ENCODE data around the gene KCNH5. TPM values are rescaled to one million over a fixed set of nuclear protein-coding genes. Genes with fewer than 3 reads are reported as not detected.

The KCNH5 gene
- total and polyA plus RNA-seq, 4 donors: not detected

DNA sequence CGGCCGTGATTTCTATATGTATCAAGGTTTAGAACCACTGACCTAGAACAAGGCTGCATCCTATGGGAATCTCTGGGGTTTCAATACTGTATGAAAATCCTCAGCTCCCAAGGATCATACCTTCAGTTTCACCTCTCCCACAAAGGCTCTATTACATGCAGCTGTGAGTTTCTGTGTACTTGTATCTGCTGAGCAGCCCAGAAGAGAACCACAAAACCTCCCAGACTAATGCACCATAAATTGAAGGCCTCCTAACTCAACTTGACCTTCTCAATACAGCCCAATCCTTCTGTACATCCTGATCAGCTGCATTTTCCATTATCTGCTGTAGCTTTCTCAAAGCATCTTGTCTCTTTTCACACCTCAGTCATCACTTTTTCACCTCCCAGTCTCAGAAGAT is 5.4 kb upstream of the KCNH5 start:
- 86% methylated on average over 2 of the region's 2 CpGs for WGBS
- H3K9ac ChIP-seq (ENCODE audit: low read depth in 1 of 2, low read length in 2 of 2): no peak overlapping the region

DNA sequence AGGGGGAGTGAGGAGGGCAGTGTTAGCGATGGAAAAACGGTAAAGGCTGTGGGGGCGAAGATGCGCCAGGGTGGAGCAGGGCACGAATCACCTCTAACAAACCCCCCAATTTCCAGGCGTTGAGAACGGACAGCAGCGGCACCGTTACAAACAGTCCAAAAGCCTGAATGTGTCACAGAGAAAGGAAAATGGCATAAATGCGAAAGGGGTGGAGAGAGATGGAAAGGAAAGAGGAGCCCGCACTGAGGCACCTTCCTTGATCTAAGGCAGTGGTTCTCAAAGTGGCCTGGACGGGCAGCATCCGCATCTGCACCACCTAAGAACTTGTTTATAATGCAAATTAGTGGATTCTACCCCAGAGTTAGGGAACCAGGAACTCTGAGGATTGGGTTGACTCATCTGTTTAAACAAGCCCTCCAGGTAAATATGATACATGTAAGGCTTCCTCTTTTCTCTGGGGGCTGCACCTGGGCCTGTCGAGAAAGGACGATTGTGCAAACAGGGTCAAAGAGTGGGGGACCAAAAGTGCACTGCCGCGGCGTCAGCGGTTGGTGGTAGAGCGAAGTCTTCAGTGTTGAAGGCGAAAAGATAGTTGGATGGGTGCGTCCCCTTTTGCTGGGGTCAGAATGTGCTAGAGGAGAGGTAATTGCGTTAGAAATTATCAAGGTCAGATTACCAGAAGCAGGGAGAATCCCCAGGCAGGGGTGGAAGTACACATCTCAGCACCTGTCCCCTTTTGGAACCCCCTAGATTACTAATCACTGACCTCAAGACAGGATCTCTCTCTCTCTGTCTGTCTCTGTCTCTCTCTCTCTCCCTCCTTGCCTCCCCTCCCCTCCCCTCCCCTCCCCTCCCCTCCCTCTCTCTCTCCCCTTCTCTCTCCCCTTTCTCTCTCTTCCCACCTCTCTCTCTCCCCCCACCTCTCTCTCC is 1.3 kb upstream of the KCNH5 start:
- Histone ChIP-seq H3K4me1 (ENCODE audit: control insufficient read depth in 4 of 4, insufficient read depth in 4 of 4, low read length in 3 of 4) (peaks cover 0 to 14% (median 5%) of the 10 kb centered on the region in 4 donors), H3K4me3 (ENCODE audit: low read depth in 1 of 3, low read length in 3 of 3) (no peak overlapping the region), H3K9me3 (ENCODE audit: control insufficient read depth in 4 of 4, low read length in 3 of 4) (no peaks in the 10 kb centered on the region), H3K9ac (ENCODE audit: low read depth in 1 of 2, low read length in 2 of 2) (no peak overlapping the region), H3K27ac (ENCODE audit: low read depth in 1 of 2, low read length in 2 of 2) (no peak overlapping the region), H3K36me3 (ENCODE audit: control insufficient read depth in 4 of 4, insufficient read depth in 3 of 4, low read depth in 1 of 4, low read length in 3 of 4) (no peaks in the 10 kb centered on the region), H3K27me3 (ENCODE audit: control insufficient read depth in 4 of 4, insufficient read depth in 4 of 4, low read length in 3 of 4) (peaks cover 0 to 15% (median 8%) of the 10 kb centered on the region in 4 donors)
- WGBS: 7% methylated on average over 23 of the region's 23 CpGs
- TF ChIP-seq YY1 (IDR thresholded peaks at IDR 0.05) (no peak), HNF4A (conservative IDR thresholded peaks at IDR 0.05) (no peak), SP1 (IDR thresholded peaks at IDR 0.05) (no peak), JUND (IDR thresholded peaks at IDR 0.05) (no peak), EGR1 (IDR thresholded peaks at IDR 0.05; ENCODE audit: low read depth in 2 of 2) (no peak), HNF4G (IDR thresholded peaks at IDR 0.05) (no peak), NR2F2 (IDR thresholded peaks at IDR 0.05) (no peak)
- TF ChIP-seq, protein P1, sequence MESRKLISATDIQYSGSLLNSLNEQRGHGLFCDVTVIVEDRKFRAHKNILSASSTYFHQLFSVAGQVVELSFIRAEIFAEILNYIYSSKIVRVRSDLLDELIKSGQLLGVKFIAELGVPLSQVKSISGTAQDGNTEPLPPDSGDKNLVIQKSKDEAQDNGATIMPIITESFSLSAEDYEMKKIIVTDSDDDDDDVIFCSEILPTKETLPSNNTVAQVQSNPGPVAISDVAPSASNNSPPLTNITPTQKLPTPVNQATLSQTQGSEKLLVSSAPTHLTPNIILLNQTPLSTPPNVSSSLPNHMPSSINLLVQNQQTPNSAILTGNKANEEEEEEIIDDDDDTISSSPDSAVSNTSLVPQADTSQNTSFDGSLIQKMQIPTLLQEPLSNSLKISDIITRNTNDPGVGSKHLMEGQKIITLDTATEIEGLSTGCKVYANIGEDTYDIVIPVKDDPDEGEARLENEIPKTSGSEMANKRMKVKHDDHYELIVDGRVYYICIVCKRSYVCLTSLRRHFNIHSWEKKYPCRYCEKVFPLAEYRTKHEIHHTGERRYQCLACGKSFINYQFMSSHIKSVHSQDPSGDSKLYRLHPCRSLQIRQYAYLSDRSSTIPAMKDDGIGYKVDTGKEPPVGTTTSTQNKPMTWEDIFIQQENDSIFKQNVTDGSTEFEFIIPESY (IDR thresholded peaks at IDR 0.05): no peak
- TF ChIP-seq, protein P2, sequence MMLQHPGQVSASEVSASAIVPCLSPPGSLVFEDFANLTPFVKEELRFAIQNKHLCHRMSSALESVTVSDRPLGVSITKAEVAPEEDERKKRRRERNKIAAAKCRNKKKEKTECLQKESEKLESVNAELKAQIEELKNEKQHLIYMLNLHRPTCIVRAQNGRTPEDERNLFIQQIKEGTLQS (IDR thresholded peaks at IDR 0.05): no peak
- TF ChIP-seq, protein P3, sequence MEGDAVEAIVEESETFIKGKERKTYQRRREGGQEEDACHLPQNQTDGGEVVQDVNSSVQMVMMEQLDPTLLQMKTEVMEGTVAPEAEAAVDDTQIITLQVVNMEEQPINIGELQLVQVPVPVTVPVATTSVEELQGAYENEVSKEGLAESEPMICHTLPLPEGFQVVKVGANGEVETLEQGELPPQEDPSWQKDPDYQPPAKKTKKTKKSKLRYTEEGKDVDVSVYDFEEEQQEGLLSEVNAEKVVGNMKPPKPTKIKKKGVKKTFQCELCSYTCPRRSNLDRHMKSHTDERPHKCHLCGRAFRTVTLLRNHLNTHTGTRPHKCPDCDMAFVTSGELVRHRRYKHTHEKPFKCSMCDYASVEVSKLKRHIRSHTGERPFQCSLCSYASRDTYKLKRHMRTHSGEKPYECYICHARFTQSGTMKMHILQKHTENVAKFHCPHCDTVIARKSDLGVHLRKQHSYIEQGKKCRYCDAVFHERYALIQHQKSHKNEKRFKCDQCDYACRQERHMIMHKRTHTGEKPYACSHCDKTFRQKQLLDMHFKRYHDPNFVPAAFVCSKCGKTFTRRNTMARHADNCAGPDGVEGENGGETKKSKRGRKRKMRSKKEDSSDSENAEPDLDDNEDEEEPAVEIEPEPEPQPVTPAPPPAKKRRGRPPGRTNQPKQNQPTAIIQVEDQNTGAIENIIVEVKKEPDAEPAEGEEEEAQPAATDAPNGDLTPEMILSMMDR (IDR thresholded peaks at IDR 0.05; ENCODE audit: low read depth, low read length, missing input control): no peak
- no peak for DNase-seq (ENCODE audit: low spot score)

More for the DNA sequence above, 5.4 kb upstream of the KCNH5 start:
- DNase-seq (ENCODE audit: low spot score): no peak
- no peak overlapping the region for H3K27ac ChIP-seq (ENCODE audit: low read depth in 1 of 2, low read length in 2 of 2)
- H3K36me3 ChIP-seq (ENCODE audit: control insufficient read depth in 4 of 4, insufficient read depth in 3 of 4, low read depth in 1 of 4, low read length in 3 of 4): no peaks in the 10 kb centered on the region
- no peaks in the 10 kb centered on the region for H3K9me3 ChIP-seq (ENCODE audit: control insufficient read depth in 4 of 4, low read length in 3 of 4)
- H3K4me3 ChIP-seq (ENCODE audit: low read depth in 1 of 3, low read length in 3 of 3): no peak overlapping the region
- peaks cover 0 to 6% (median 3%) of the 10 kb centered on the region in 4 donors for H3K4me1 ChIP-seq (ENCODE audit: control insufficient read depth in 4 of 4, insufficient read depth in 4 of 4, low read length in 3 of 4)
- no peak for TF ChIP-seq JUND (IDR thresholded peaks at IDR 0.05)
- TF ChIP-seq, protein P2 (IDR thresholded peaks at IDR 0.05): no peak
- no peak for TF ChIP-seq HNF4G (IDR thresholded peaks at IDR 0.05)
- no peak for TF ChIP-seq TAF1 (conservative IDR thresholded peaks at IDR 0.05)
- no peak for TF ChIP-seq FOXA2 (IDR thresholded peaks at IDR 0.05)
- TF ChIP-seq, protein P4, sequence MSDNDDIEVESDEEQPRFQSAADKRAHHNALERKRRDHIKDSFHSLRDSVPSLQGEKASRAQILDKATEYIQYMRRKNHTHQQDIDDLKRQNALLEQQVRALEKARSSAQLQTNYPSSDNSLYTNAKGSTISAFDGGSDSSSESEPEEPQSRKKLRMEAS (IDR thresholded peaks at IDR 0.05): no peak
- no peak for TF ChIP-seq EGR1 (IDR thresholded peaks at IDR 0.05; ENCODE audit: low read depth in 2 of 2)
- TF ChIP-seq HNF4A (conservative IDR thresholded peaks at IDR 0.05): no peak
- no peak for TF ChIP-seq YY1 (IDR thresholded peaks at IDR 0.05)
- TF ChIP-seq GABPA (IDR thresholded peaks at IDR 0.05 in 1 of 2, conservative IDR thresholded peaks at IDR 0.05 in 1 of 2): no peak
- H3K27me3 ChIP-seq (ENCODE audit: control insufficient read depth in 4 of 4, insufficient read depth in 4 of 4, low read length in 3 of 4): peaks cover 0 to 11% (median 6%) of the 10 kb centered on the region in 4 donors

Measured in liver (tissue), 9 donors.